ENCODE data around the gene OR4L1. TPM values are rescaled to one million over a fixed set of nuclear protein-coding genes. Genes with fewer than 3 reads are reported as not detected.
"Not testable (repeated sequence)": the region's sequence is repeated elsewhere in the genome, so short reads cannot be mapped to it uniquely, and the experiment has no call there.

Gene OR4L1

GRCh38 chr14:20093442-20093841, 33.6 kb downstream of the OR4L1 start:
- H4K8ac ChIP-seq (ENCODE audit: low read depth, low read length): no peak overlapping the region
- no peak overlapping the region for H2BK15ac ChIP-seq (ENCODE audit: low read length)
- H3K36me3 ChIP-seq (replicated peaks in 1 of 2; ENCODE audit: control insufficient read depth in 2 of 2, insufficient read depth in 2 of 2, low read length in 2 of 2): no peaks in the 10 kb centered on the region
- no peak overlapping the region for H3K18ac ChIP-seq (ENCODE audit: low read length)
- H3K14ac ChIP-seq (ENCODE audit: low read length): no peak overlapping the region
- no peak overlapping the region for H2AFZ ChIP-seq (ENCODE audit: low read length)
- H3K4me2 ChIP-seq (ENCODE audit: insufficient read depth, low read length, poor library complexity, severe bottlenecking): no peak overlapping the region
- DNase-seq (ENCODE audit: low spot score): no peak
- H3K23ac ChIP-seq (ENCODE audit: low read depth, low read length, poor library complexity): no peak overlapping the region
- H3K4me3 ChIP-seq (ENCODE audit: low read length in 2 of 2): no peak overlapping the region
- H3K9ac ChIP-seq (ENCODE audit: low read depth, low read length, poor library complexity): no peak overlapping the region
- peaks cover 0 to 9% of the 10 kb centered on the region in 2 donors for H3K9me3 ChIP-seq (replicated peaks in 1 of 2; ENCODE audit: control insufficient read depth in 2 of 2, insufficient read depth in 1 of 2, low read depth in 1 of 2, low read length in 2 of 2)
- H3K4ac ChIP-seq (ENCODE audit: low read length): no peak overlapping the region
- H2BK12ac ChIP-seq (ENCODE audit: low read length): no peak overlapping the region
- H2BK120ac ChIP-seq (ENCODE audit: low read depth, low read length): no peak overlapping the region
- H3K27ac ChIP-seq (replicated peaks; ENCODE audit: low read length): no peak overlapping the region
- H3K79me1 ChIP-seq (ENCODE audit: low read depth, low read length): no peaks in the 10 kb centered on the region
- no peaks in the 10 kb centered on the region for H3K27me3 ChIP-seq (ENCODE audit: control insufficient read depth in 3 of 3, insufficient read depth in 3 of 3, low read depth in 1 of 3, low read length in 3 of 3)
- no peaks in the 10 kb centered on the region for H3K4me1 ChIP-seq (ENCODE audit: control insufficient read depth in 2 of 2, insufficient read depth in 1 of 2, low read depth in 1 of 2, low read length in 2 of 2)
- H4K91ac ChIP-seq (ENCODE audit: low read depth, low read length, poor library complexity): no peak overlapping the region
- no peak overlapping the region for H2BK5ac ChIP-seq (ENCODE audit: low read length)
- H2AK5ac ChIP-seq (ENCODE audit: low read depth, low read length): no peak overlapping the region
- WGBS, 2 donors (ENCODE audit: extremely low coverage in 2 of 2, insufficient read length in 2 of 2, insufficient replicate concordance in 1 of 2): no CpG with 5 or more reads among the region's 4 CpGs

- H3K4me1 ChIP-seq (ENCODE audit: control insufficient read depth in 2 of 2, insufficient read depth in 1 of 2, low read depth in 1 of 2, low read length in 2 of 2); H3K4me3 ChIP-seq (ENCODE audit: low read length in 2 of 2); H4K91ac ChIP-seq (ENCODE audit: low read depth, low read length, poor library complexity); H3K27ac ChIP-seq (replicated peaks; ENCODE audit: low read length); H3K23ac ChIP-seq (ENCODE audit: low read depth, low read length, poor library complexity); H3K79me1 ChIP-seq (ENCODE audit: low read depth, low read length); H2BK120ac ChIP-seq (ENCODE audit: low read depth, low read length); H3K4me2 ChIP-seq (ENCODE audit: insufficient read depth, low read length, poor library complexity, severe bottlenecking); H3K18ac ChIP-seq (ENCODE audit: low read length); DNase-seq (ENCODE audit: low spot score); H3K9ac ChIP-seq (ENCODE audit: low read depth, low read length, poor library complexity); H3K27me3 ChIP-seq (ENCODE audit: control insufficient read depth in 3 of 3, insufficient read depth in 3 of 3, low read depth in 1 of 3, low read length in 3 of 3); H3K14ac ChIP-seq (ENCODE audit: low read length); H3K36me3 ChIP-seq (replicated peaks in 1 of 2; ENCODE audit: control insufficient read depth in 2 of 2, insufficient read depth in 2 of 2, low read length in 2 of 2); H2AK5ac ChIP-seq (ENCODE audit: low read depth, low read length); H4K8ac ChIP-seq (ENCODE audit: low read depth, low read length); H2AFZ ChIP-seq (ENCODE audit: low read length); H3K4ac ChIP-seq (ENCODE audit: low read length); H2BK15ac ChIP-seq (ENCODE audit: low read length); H2BK12ac ChIP-seq (ENCODE audit: low read length); H2BK5ac ChIP-seq (ENCODE audit: low read length); H3K9me3 ChIP-seq (replicated peaks in 1 of 2; ENCODE audit: control insufficient read depth in 2 of 2, insufficient read depth in 1 of 2, low read depth in 1 of 2, low read length in 2 of 2): not testable (repeated sequence)
- no CpG with 5 or more reads among the region's 32 CpGs for WGBS, 2 donors (ENCODE audit: extremely low coverage in 2 of 2, insufficient read length in 2 of 2, insufficient replicate concordance in 1 of 2)
These were observed 39.3 kb downstream of the OR4L1 start for GRCh38 chr14:20098926-20099770.

GRCh38 chr14:20110438-20110837, 50.6 kb downstream of the OR4L1 start, which contains the start of gene OR4K17:
Gene OR4K17, plus strand, starts transcription at chr14:20110739. Its CDS starts 6,761 bp downstream, at chr14:20117500.
- Histone ChIP-seq H3K79me1 (ENCODE audit: low read depth, low read length) (no peaks in the 10 kb centered on the region), H3K23ac (ENCODE audit: low read depth, low read length, poor library complexity) (no peak within 1 kb of the TSS), H3K4me1 (ENCODE audit: control insufficient read depth in 2 of 2, insufficient read depth in 1 of 2, low read depth in 1 of 2, low read length in 2 of 2) (no peaks in the 10 kb centered on the region), H3K9me3 (replicated peaks in 1 of 2; ENCODE audit: control insufficient read depth in 2 of 2, insufficient read depth in 1 of 2, low read depth in 1 of 2, low read length in 2 of 2) (peaks cover 0 to 9% of the 10 kb centered on the region in 2 donors), H3K4me3 (ENCODE audit: low read length in 2 of 2) (no peak within 1 kb of the TSS), H2BK12ac (ENCODE audit: low read length) (no peak within 1 kb of the TSS), H3K27me3 (ENCODE audit: control insufficient read depth in 3 of 3, insufficient read depth in 3 of 3, low read depth in 1 of 3, low read length in 3 of 3) (no peaks in the 10 kb centered on the region), H3K9ac (ENCODE audit: low read depth, low read length, poor library complexity) (no peak within 1 kb of the TSS), H3K4me2 (ENCODE audit: insufficient read depth, low read length, poor library complexity, severe bottlenecking) (no peak within 1 kb of the TSS), H4K91ac (ENCODE audit: low read depth, low read length, poor library complexity) (no peak within 1 kb of the TSS), H4K8ac (ENCODE audit: low read depth, low read length) (no peak within 1 kb of the TSS), H3K27ac (replicated peaks; ENCODE audit: low read length) (no peak within 1 kb of the TSS), H2AFZ (ENCODE audit: low read length) (no peak within 1 kb of the TSS), H2BK5ac (ENCODE audit: low read length) (no peak within 1 kb of the TSS), H3K14ac (ENCODE audit: low read length) (no peak within 1 kb of the TSS), H3K36me3 (replicated peaks in 1 of 2; ENCODE audit: control insufficient read depth in 2 of 2, insufficient read depth in 2 of 2, low read length in 2 of 2) (no peaks in the 10 kb centered on the region), H2BK15ac (ENCODE audit: low read length) (no peak within 1 kb of the TSS), H3K4ac (ENCODE audit: low read length) (no peak within 1 kb of the TSS), H2AK5ac (ENCODE audit: low read depth, low read length) (no peak within 1 kb of the TSS), H3K18ac (ENCODE audit: low read length) (no peak within 1 kb of the TSS), H2BK120ac (ENCODE audit: low read depth, low read length) (no peak within 1 kb of the TSS)
- no peak for DNase-seq (ENCODE audit: low spot score)
- WGBS, 2 donors (ENCODE audit: extremely low coverage in 2 of 2, insufficient read length in 2 of 2, insufficient replicate concordance in 1 of 2): no CpG with 5 or more reads among the region's 3 CpGs

Small RNAs within 50 kb of the gene (small RNA-seq; reads per million reads assigned to genes)
- not detected for gene RNA5SP380 (ENCODE audit: insufficient read depth)

Measured in neuronal stem cell (in vitro differentiated cells).